GM13977 (cell line): Measurements from ENCODE around the gene IFFO2.

Experiments used
- DNase-seq: peaks from one replicate; pipeline ENCODE4 v3.0.0; 2012; ENCODE audit warnings: low spot score
- CTCF ChIP-seq: IDR thresholded peaks from 2 replicates; pipeline ENCODE4 v1.5.1; 2012; ENCODE audit warnings: mild to moderate bottlenecking, control low read depth; ENCODE audit not compliant: insufficient read depth; ENCODE audit errors: extremely low read depth, missing control alignments
- in situ Hi-C: fragments of 300-500 bp; cut with MboI; formaldehyde crosslinking; loops from one replicate; pipeline ENCODE4 v1.12.0; 2022; ENCODE audit warnings: low sequenced_read_pairs, low pct_unique_long_range_greater_than_20kb, mixed read lengths, inconsistent platforms; ENCODE audit not compliant: unreplicated experiment

Gene IFFO2

GRCh38 chr1:18943162-18943561, 13.3 kb downstream of the IFFO2 start:
- in situ Hi-C loops: no loop called here
- no peak for DNase-seq
- no peak for TF ChIP-seq CTCF

GRCh38 chr1:18942340-18942739, 14.1 kb downstream of the IFFO2 start:
- TF ChIP-seq CTCF: no peak
- DNase-seq: no peak
- in situ Hi-C loops: no loop called here

GRCh38 chr1:18941221-18942141, 15.0 kb downstream of the IFFO2 start:
- no peak for TF ChIP-seq CTCF

GRCh38 chr1:18940303-18941020, 16.0 kb downstream of the IFFO2 start:
- TF ChIP-seq CTCF: no peak
- in situ Hi-C loops: no loop called here
- no peak for DNase-seq

More at GRCh38 chr1:18941221-18942141, 15.0 kb downstream of the IFFO2 start:
- DNase-seq: no peak
- in situ Hi-C loops: no loop called here

- in situ Hi-C loops: no loop called here
- DNase-seq: no peak
- TF ChIP-seq CTCF: no peak
Measured at GRCh38 chr1:18939398-18940302, 16.8 kb downstream of the IFFO2 start.

- no peak for TF ChIP-seq CTCF
- in situ Hi-C loops: no loop called here
- no peak for DNase-seq
Measured at GRCh38 chr1:18938707-18939070, 17.8 kb downstream of the IFFO2 start.
